ENCODE data around the gene BAIAP2. TPM values are rescaled to one million over a fixed set of nuclear protein-coding genes. Genes with fewer than 3 reads are reported as not detected.

The BAIAP2 gene
- total and polyA plus RNA-seq, 2 donors (not counting 1 experiment from before 2014, with no cell fraction given), result 1.3 to 12.0 TPM

DNA sequence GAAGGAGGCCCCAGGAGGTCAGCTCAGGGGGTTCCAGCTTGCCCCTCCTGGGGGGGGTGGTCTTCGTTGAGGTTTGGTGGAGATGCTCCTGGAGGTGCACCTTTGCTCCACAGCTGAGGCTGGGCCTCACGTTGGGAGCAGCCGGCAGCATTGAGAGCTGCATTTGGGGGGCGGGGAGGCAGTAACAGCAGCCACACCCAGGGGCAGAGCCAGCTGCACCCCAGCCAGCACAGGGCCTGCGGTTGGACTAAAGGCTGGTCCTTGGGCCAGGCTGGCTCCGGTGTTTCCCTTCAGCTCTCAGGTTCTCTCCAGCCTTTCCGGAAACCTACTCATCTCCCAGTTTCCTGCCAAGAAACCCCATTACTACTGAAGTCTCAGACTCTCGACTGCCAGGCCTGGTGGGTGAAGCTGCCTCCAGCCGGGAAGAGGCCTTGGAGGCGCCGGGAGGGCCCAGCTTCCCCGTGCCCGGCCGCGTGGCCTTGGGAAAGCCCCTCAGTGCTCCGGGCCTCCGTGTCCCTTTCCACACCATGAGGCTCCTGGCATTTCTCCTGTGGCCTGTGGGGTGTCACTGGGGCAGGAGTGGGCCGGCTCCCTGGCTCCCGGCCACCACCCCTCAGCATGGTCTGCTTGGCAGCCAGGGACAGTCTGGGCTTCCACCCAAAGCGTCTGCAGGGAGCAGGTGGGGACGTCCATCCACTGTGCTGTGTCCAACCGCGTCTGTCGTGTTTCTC lies 14.0 kb upstream of the BAIAP2 start:
- peak; percentile 10 for DNase-seq

More for the DNA sequence above, 14.0 kb upstream of the BAIAP2 start:
- ChIA-PET POLR2A (no interaction called here), CTCF (interaction anchor here (0.9 to 5.7 kb wide), 5 partner anchors 12 to 83 kb away, joined by 3 to 36 read pairs (median 3); no protein-coding TSS in a partner anchor)
- TF ChIP-seq, protein P1, sequence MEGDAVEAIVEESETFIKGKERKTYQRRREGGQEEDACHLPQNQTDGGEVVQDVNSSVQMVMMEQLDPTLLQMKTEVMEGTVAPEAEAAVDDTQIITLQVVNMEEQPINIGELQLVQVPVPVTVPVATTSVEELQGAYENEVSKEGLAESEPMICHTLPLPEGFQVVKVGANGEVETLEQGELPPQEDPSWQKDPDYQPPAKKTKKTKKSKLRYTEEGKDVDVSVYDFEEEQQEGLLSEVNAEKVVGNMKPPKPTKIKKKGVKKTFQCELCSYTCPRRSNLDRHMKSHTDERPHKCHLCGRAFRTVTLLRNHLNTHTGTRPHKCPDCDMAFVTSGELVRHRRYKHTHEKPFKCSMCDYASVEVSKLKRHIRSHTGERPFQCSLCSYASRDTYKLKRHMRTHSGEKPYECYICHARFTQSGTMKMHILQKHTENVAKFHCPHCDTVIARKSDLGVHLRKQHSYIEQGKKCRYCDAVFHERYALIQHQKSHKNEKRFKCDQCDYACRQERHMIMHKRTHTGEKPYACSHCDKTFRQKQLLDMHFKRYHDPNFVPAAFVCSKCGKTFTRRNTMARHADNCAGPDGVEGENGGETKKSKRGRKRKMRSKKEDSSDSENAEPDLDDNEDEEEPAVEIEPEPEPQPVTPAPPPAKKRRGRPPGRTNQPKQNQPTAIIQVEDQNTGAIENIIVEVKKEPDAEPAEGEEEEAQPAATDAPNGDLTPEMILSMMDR (IDR thresholded peaks at IDR 0.05), result no peak
- TF ChIP-seq EZH2 (IDR thresholded peaks at IDR 0.05; ENCODE audit: borderline replicate concordance, insufficient read depth, low read depth, low read length, poor library complexity, severe bottlenecking), result no peak
- Histone ChIP-seq H3K27ac (ENCODE audit: low read length in 2 of 2) (no peak overlapping the region), H3K4me1 (ENCODE audit: control insufficient read depth in 2 of 2, insufficient read depth in 2 of 2, low read length in 2 of 2) (peaks cover 9 to 22% of the 10 kb centered on the region in 2 donors), H3K4me2 (replicated peaks; ENCODE audit: low read depth, low read length, poor library complexity, severe bottlenecking) (no peak overlapping the region), H3K4me3 (ENCODE audit: control extremely low read depth in 1 of 5, extremely low read depth in 1 of 5, insufficient read depth in 1 of 5, low read depth in 2 of 5, low read length in 4 of 5) (no peak overlapping the region), H3K36me3 (replicated peaks in 1 of 2; ENCODE audit: control extremely low read depth in 1 of 2, control insufficient read depth in 1 of 2, extremely low read depth in 1 of 2, insufficient read depth in 2 of 2, low read length in 1 of 2) (no peaks in the 10 kb centered on the region), H3K79me2 (ENCODE audit: control insufficient read depth, insufficient read depth, low read length) (no peaks in the 10 kb centered on the region), H3K27me3 (replicated peaks in 1 of 4; ENCODE audit: control extremely low read depth in 1 of 4, control insufficient read depth in 3 of 4, insufficient read depth in 4 of 4, low read length in 3 of 4) (peaks cover 0 to 6% (median 0%) of the 10 kb centered on the region in 4 experiments), H2AFZ (ENCODE audit: insufficient read depth, low read depth, low read length, poor library complexity, severe bottlenecking) (no peak overlapping the region), H4K20me1 (ENCODE audit: control insufficient read depth, insufficient read depth, low read length, poor library complexity, severe bottlenecking) (no peaks in the 10 kb centered on the region), H3K9me3 (ENCODE audit: control extremely low read depth in 1 of 3, control insufficient read depth in 2 of 3, insufficient read depth in 1 of 3, low read length in 2 of 3) (peaks cover 0 to 4% (median 3%) of the 10 kb centered on the region in 3 donors), H3K9ac (ENCODE audit: low read length) (no peak overlapping the region)
- Mint-ChIP-seq H3K4me1 (peaks cover 20% of the 10 kb centered on the region), H3K27ac (no peak overlapping the region), H3K4me3 (no peak overlapping the region), H3K9me3 (ENCODE audit: insufficient read depth) (peaks cover 3% of the 10 kb centered on the region), H3K27me3 (peaks cover under 1% of the 10 kb centered on the region)
- intact Hi-C loops (cut with micrococcal nuclease), result loop anchor here (5.0 kb wide), 1 partner anchor 34 kb away; no protein-coding TSS in a partner anchor
- ATAC-seq (ENCODE audit: low read depth), result no peak
- WGBS (ENCODE audit: insufficient coverage), result 91% methylated on average over 21 of the region's 24 CpGs
